HepG2 (cell line): Measurements from ENCODE around the gene RIPK3. TPM values are rescaled to one million over a fixed set of nuclear protein-coding genes. Genes with fewer than 3 reads are reported as not detected.

Source experiments
- ATAC-seq: fragments of 200-7000 bp; cut with Tn5 transposase; 3 replicates; pipeline ENCODE4 v1.9.1; 2020; ENCODE audit warnings: mild to moderate bottlenecking, moderate library complexity
- Bru-seq: library from RNA; stranded (reverse); fragments of 400-500 nt; gene quantifications from one replicate; lab custom pipeline; 2021; lab: Mats Ljungman, UMichigan
- BruChase-seq, 2 experiments: library from RNA; stranded (reverse); fragments of 400-500 nt; gene quantifications; one replicate each; lab custom pipeline; 2021; lab: Mats Ljungman, UMichigan
- BruUV-seq: library from RNA; stranded (reverse); fragments of 400-500 nt; replicated peaks from 2 replicates; lab custom pipeline; 2021; lab: Mats Ljungman, UMichigan
- CTCF ChIA-PET: fragments of 300-600 bp; formaldehyde crosslinking; extraction: SDS; loops from one replicate; lab custom pipeline; 2021; ENCODE audit warnings: low total read pairs, inconsistent platforms, low intra/inter-chr PET ratio; lab: Yijun Ruan, JAX
- POLR2A ChIA-PET: fragments of 350-600 bp; sonication (Branson Sonifier 250); formaldehyde crosslinking; loops from one replicate; lab custom pipeline; 2020; ENCODE audit warnings: antibody characterized with exemption, inconsistent platforms; lab: Yijun Ruan, JAX
- DNase-seq: peaks from one replicate; pipeline ENCODE4 v3.0.0-alpha.2; 2015; ENCODE audit warnings: low spot score
- FAIRE-seq: peaks from 3 replicates; lab custom pipeline; 2011; peaks lifted over from hg19 to GRCh38; lab: Jason Lieb, UNC
- H2AFZ ChIP-seq: one replicate; pipeline ENCODE4 v1.6.1; 2011; ENCODE audit warnings: low read length, inconsistent platforms
- H3K27ac ChIP-seq: fragments of 300-600 bp; 3 replicates; pipeline ENCODE4 v1.8.0; 2011; ENCODE audit warnings: mixed run types, mild to moderate bottlenecking, mixed read lengths, low read length, inconsistent platforms; ENCODE audit not compliant: insufficient read depth; ENCODE audit errors: extremely low read length
- H3K27me3 ChIP-seq, 2 experiments: fragments of 200-600 bp in 1 of 2; 2 replicates in 1 of 2; 3 replicates in 1 of 2; pipeline versions ENCODE4 v1.6.0 to v1.8.0; 2011; ENCODE audit warnings: low read length in 2 of 2, mild to moderate bottlenecking in 2 of 2, moderate library complexity in 2 of 2, inconsistent platforms in 1 of 2; ENCODE audit not compliant: insufficient read depth in 2 of 2, control insufficient read depth in 1 of 2
- H3K36me3 ChIP-seq, 2 experiments: fragments of 200-600 bp in 1 of 2; replicated peaks in 1 of 2; 2 replicates in 1 of 2; 3 replicates in 1 of 2; pipeline versions ENCODE4 v1.5.1 to v1.8.0; 2011; ENCODE audit warnings: low read length in 2 of 2, inconsistent platforms in 1 of 2; ENCODE audit not compliant: insufficient read depth in 2 of 2, control insufficient read depth in 1 of 2
- H3K4me1 ChIP-seq: 2 replicates; pipeline ENCODE4 v1.5.1; 2012; ENCODE audit warnings: low read length, inconsistent platforms; ENCODE audit not compliant: insufficient read depth
- H3K4me2 ChIP-seq: 2 replicates; pipeline ENCODE4 v1.6.0; 2011; ENCODE audit warnings: low read depth, low read length, inconsistent platforms
- H3K4me3 ChIP-seq, 3 experiments: fragments of 200-600 bp in 1 of 3; sonication (generic), shearing (Covaris generic) in 1 of 3; replicated peaks in 1 of 3; 2 replicates each; pipeline ENCODE4 v1.5.1; 2011 to 2016; ENCODE audit warnings: low read length in 3 of 3, inconsistent platforms in 2 of 3, low read depth in 2 of 3, mild to moderate bottlenecking in 2 of 3, control low read depth in 1 of 3, mixed read lengths in 1 of 3; ENCODE audit not compliant: insufficient read depth in 1 of 3
- H3K79me2 ChIP-seq: one replicate; pipeline ENCODE4 v1.6.1; 2011; ENCODE audit warnings: low read length, inconsistent platforms; ENCODE audit not compliant: insufficient read depth
- H3K9ac ChIP-seq: 2 replicates; pipeline ENCODE4 v1.6.0; 2011; ENCODE audit warnings: mild to moderate bottlenecking, low read depth, low read length, inconsistent platforms; ENCODE audit not compliant: insufficient read depth
- H3K9me3 ChIP-seq: 2 replicates; pipeline ENCODE4 v1.5.1; 2012; ENCODE audit warnings: mild to moderate bottlenecking, low read length
- H4K20me1 ChIP-seq: 2 replicates; pipeline ENCODE4 v1.6.0; 2011; ENCODE audit warnings: inconsistent platforms, mild to moderate bottlenecking, low read length, moderate library complexity; ENCODE audit not compliant: insufficient read depth
- SP1 ChIP-seq, 2 experiments: fragments of 450-650 bp in 1 of 2; sonication (generic) in 1 of 2; formaldehyde crosslinking in 1 of 2; IDR thresholded peaks; 2 replicates each; pipeline versions ENCODE4 v1.4.0 to v1.6.1; 2016 to 2020; ENCODE audit warnings: missing genetic modification reagents in 1 of 2
- WIZ ChIP-seq: sonication (generic); formaldehyde crosslinking; IDR thresholded peaks from 2 replicates; pipeline ENCODE4 v1.5.1; 2020; ENCODE audit warnings: mild to moderate bottlenecking, missing genetic modification reagents
- ZNF280B ChIP-seq: sonication (generic); formaldehyde crosslinking; IDR thresholded peaks from 2 replicates; pipeline ENCODE4 v1.5.0; 2020; ENCODE audit warnings: missing genetic modification reagents, mild to moderate bottlenecking, borderline replicate concordance
- ZNF407 ChIP-seq: sonication (generic); formaldehyde crosslinking; IDR thresholded peaks from one replicate; pipeline ENCODE4 v1.5.1; 2020; ENCODE audit warnings: mild to moderate bottlenecking, missing genetic modification reagents; ENCODE audit errors: not compliant biosample characterization
- WGBS: methylation state at CpG from one replicate; pipeline ENCODE4 v1.1.6; 2017; ENCODE audit warnings: low lambda C conversion rate; 5-methylcytosine and 5-hydroxymethylcytosine counted together
- in situ Hi-C: cut with HindIII; loops from 2 replicates; pipeline ENCODE4 v1.10.0; 2017; ENCODE audit warnings: low pct_unique_long_range_greater_than_20kb; ENCODE audit not compliant: extremely low pct_ligation_motif_present
- intact Hi-C: fragments of 100-400 bp; cut with micrococcal nuclease; formaldehyde crosslinking; loops from one replicate; pipeline ENCODE4 v1.10.0; 2022; ENCODE audit not compliant: unreplicated experiment
- long read RNA-seq, 2 experiments: library from RNA in 1 of 2; library from polyadenylated mRNA in 1 of 2; stranded (forward) in 1 of 2; unstranded in 1 of 2; transcript quantifications; one replicate each; pipeline ENCODE4 v2.0.0, GENCODE V29; 2019 to 2022
- polyA minus RNA-seq, 3 experiments: library from RNA; depleted of rRNA, polyadenylated mRNA; stranded (reverse); fragments of >200 nt; gene quantifications; 2 replicates each; pipeline ENCODE4 v1.2.3, GENCODE V29; 2011; ENCODE audit warnings: low replicate concordance in 1 of 3
- polyA plus RNA-seq, 8 experiments: library from polyadenylated mRNA; depleted of rRNA in 3 of 8; stranded (reverse) in 7 of 8; unstranded in 1 of 8; fragments of >200 nt; fragmentation: Illumina TruSeq in 4 of 8; extraction: Trizol in 4 of 8; gene quantifications; 2 replicates each; pipeline versions ENCODE4 v1.2.1 to v1.2.3, GENCODE V29; 2011 to 2016; ENCODE audit warnings: low read depth in 4 of 8, missing spikeins in 1 of 8, mixed read lengths in 1 of 8; ENCODE audit not compliant: insufficient read depth in 1 of 8
- total RNA-seq, 5 experiments: library from RNA; depleted of rRNA; stranded (reverse); fragments of >200 nt; fragmentation: Illumina TruSeq; extraction: Trizol; gene quantifications; 2 replicates each; pipeline ENCODE4 v1.2.3, GENCODE V29; 2016; ENCODE audit warnings: low read depth in 1 of 5

RIPK3 gene
- total RNA-seq (2016; rRNA removed; fragmentation: Illumina TruSeq; extraction: Trizol) = not detected in 2 replicates
- total RNA-seq (2016; cell fraction: cytosol; rRNA removed; fragmentation: Illumina TruSeq; extraction: Trizol; ENCODE audit: low read depth) = not detected in 2 replicates
- total RNA-seq (2016; cell fraction: insoluble cytoplasmic fraction; rRNA removed; fragmentation: Illumina TruSeq; extraction: Trizol) = not detected in 2 replicates
- not detected in 2 replicates for total RNA-seq (2016; cell fraction: membrane; rRNA removed; fragmentation: Illumina TruSeq; extraction: Trizol)
- not detected in 2 replicates for total RNA-seq (2016; cell fraction: nucleus; rRNA removed; fragmentation: Illumina TruSeq; extraction: Trizol)
- polyA plus RNA-seq (2011; rRNA removed) = not detected in 2 replicates
- polyA plus RNA-seq (2011; cell fraction: cytosol; rRNA removed) = not detected in 2 replicates
- polyA plus RNA-seq (2011; cell fraction: nucleus; rRNA removed) = not detected in 2 replicates
- polyA plus RNA-seq (2012) = not detected in 2 replicates
- not detected in 2 replicates for polyA plus RNA-seq (2016; cell fraction: cytosol; fragmentation: Illumina TruSeq; extraction: Trizol; ENCODE audit: low read depth)
- not detected in 2 replicates for polyA plus RNA-seq (2016; cell fraction: insoluble cytoplasmic fraction; fragmentation: Illumina TruSeq; extraction: Trizol; ENCODE audit: low read depth)
- polyA plus RNA-seq (2016; cell fraction: membrane; fragmentation: Illumina TruSeq; extraction: Trizol; ENCODE audit: low read depth) = not detected in 2 replicates
- polyA plus RNA-seq (2016; cell fraction: nucleus; fragmentation: Illumina TruSeq; extraction: Trizol; ENCODE audit: insufficient read depth, low read depth) = not detected in 2 replicates
- not detected in 2 replicates for polyA minus RNA-seq (2011; rRNA and poly(A)+ RNA removed; ENCODE audit: low replicate concordance)
- polyA minus RNA-seq (2011; cell fraction: cytosol; rRNA and poly(A)+ RNA removed) = not detected in 2 replicates
- not detected in 2 replicates for polyA minus RNA-seq (2011; cell fraction: nucleus; rRNA and poly(A)+ RNA removed)
- Bru-seq, nascent RNA = not detected
- not detected for BruChase-seq, experiment 1, labeled RNA remaining after a 6-hour chase
- BruChase-seq, experiment 2, labeled RNA remaining after a 2-hour chase = not detected
- long read RNA-seq, experiment 1 = 0 reads
- long read RNA-seq, experiment 2 = 0 reads

GRCh38 chr14:24339284-24340151, at the start of gene RIPK3:
Gene RIPK3 (minus strand): TSS chr14:24339991. CDS start chr14:24339826, 165 bp downstream.
- H3K27me3 ChIP-seq = peaks cover 8 to 57% of the 10 kb centered on the region in 2 experiments; a peak in 4 of 5 replicates
- WGBS = 72% methylated on average over 51 of the region's 51 CpGs
- in situ Hi-C loops = no loop called here
- no peak within 1 kb of the TSS for H3K9ac ChIP-seq
- no peak for DNase-seq
- peak; percentile 82; the same call in 1 of the 2 replicates for TF ChIP-seq ZNF280B (CRISPR knock-in tag)
- peak; percentile 78 for TF ChIP-seq ZNF407 (CRISPR knock-in tag)
- TF ChIP-seq WIZ (CRISPR knock-in tag) = 0 out of 2 replicates have a peak, but pooled peaks have one; percentile 28
- no peak for TF ChIP-seq SP1 (IDR thresholded peaks at IDR 0.05)
- TF ChIP-seq SP1 (CRISPR knock-in tag; IDR thresholded peaks at IDR 0.05) = no peak
- ATAC-seq = no peak
- FAIRE-seq = no peak
- H2AFZ ChIP-seq = no peak within 1 kb of the TSS
- peaks cover 20% of the 10 kb centered on the region for H3K4me1 ChIP-seq
- no peak within 1 kb of the TSS for H3K4me2 ChIP-seq
- BruUV-seq = no TSS peak
- CTCF ChIA-PET = no interaction called here
- intact Hi-C loops = no loop called here
- H4K20me1 ChIP-seq = no peaks in the 10 kb centered on the region
- H3K79me2 ChIP-seq = no peaks in the 10 kb centered on the region
- POLR2A ChIA-PET = interaction anchor here (0.7 to 1.3 kb wide), 3 partner anchors 91 to 226 kb away, joined by 3 to 5 read pairs (median 4); partner anchors contain the start of gene KHNYN
- no peak within 1 kb of the TSS for H3K27ac ChIP-seq
- no peak within 1 kb of the TSS for H3K4me3 ChIP-seq
- H3K9me3 ChIP-seq = no peaks in the 10 kb centered on the region
- H3K36me3 ChIP-seq = no peaks in the 10 kb centered on the region
